GM12801 (cell line): ENCODE results near the gene ARHGAP25.

Experiments used
- CTCF ChIP-seq: IDR thresholded peaks from one replicate; pipeline ENCODE4 v1.5.1; 2011; ENCODE audit warnings: control low read depth; ENCODE audit not compliant: insufficient read length; ENCODE audit errors: extremely low read depth

The ARHGAP25 gene

GRCh38 chr2:68734688-68735525 lies at the start of gene ARHGAP25:
Gene ARHGAP25, plus strand, starts transcription at chr2:68734811. Its CDS starts 389 bp downstream, at chr2:68735200.
- no peak for TF ChIP-seq CTCF

GRCh38 chr2:68686178-68686577 lies 48.4 kb upstream of the ARHGAP25 start:
- TF ChIP-seq CTCF: no peak

GRCh38 chr2:68687018-68687417 lies 47.6 kb upstream of the ARHGAP25 start:
- no peak for TF ChIP-seq CTCF

GRCh38 chr2:68689553-68690537 lies 44.8 kb upstream of the ARHGAP25 start:
- no peak for TF ChIP-seq CTCF

GRCh38 chr2:68690851-68691250 lies 43.8 kb upstream of the ARHGAP25 start:
- no peak for TF ChIP-seq CTCF

GRCh38 chr2:68692511-68692910 lies 42.1 kb upstream of the ARHGAP25 start:
- TF ChIP-seq CTCF: no peak

GRCh38 chr2:68693951-68694350 lies 40.7 kb upstream of the ARHGAP25 start:
- no peak for TF ChIP-seq CTCF
